H1 (cell line): ENCODE measurements around the gene ADCY5. TPM values are rescaled to one million over a fixed set of nuclear protein-coding genes. Genes with fewer than 3 reads are reported as not detected.

Experiments used
- CHD2 ChIP-seq: IDR thresholded peaks from 2 replicates; pipeline ENCODE4 v1.6.1; 2012; ENCODE audit warnings: low read length, improper control_type of control experiment
- HDAC6 ChIP-seq: IDR thresholded peaks from one replicate; pipeline ENCODE4 v1.7.1; 2012; ENCODE audit warnings: low read depth, mild to moderate bottlenecking, inconsistent platforms, low read length, moderate library complexity
- TAF1 ChIP-seq: IDR thresholded peaks from 2 replicates; pipeline ENCODE4 v1.6.1; 2011; ENCODE audit warnings: mild to moderate bottlenecking, low read depth, low read length
- TBP ChIP-seq: IDR thresholded peaks from 2 replicates; pipeline ENCODE4 v1.6.1; 2011; ENCODE audit warnings: low read depth, low read length, improper control_type of control experiment
- TEAD4 ChIP-seq: IDR thresholded peaks from 2 replicates; pipeline ENCODE4 v1.6.1; 2012; ENCODE audit warnings: low read depth, low read length, inconsistent platforms, mixed read lengths
- polyA plus RNA-seq, 7 experiments: library from polyadenylated mRNA; depleted of rRNA in 3 of 7; stranded (reverse) in 5 of 7; unstranded in 2 of 7; fragments of >200 nt in 5 of 7; fragments of 200-250 nt in 2 of 7; gene quantifications; 1 replicate in 5 of 7; 2 replicates in 1 of 7; 4 replicates in 1 of 7; pipeline versions ENCODE4 v1.2.1 to v1.2.3, GENCODE V29; 2011 to 2013; ENCODE audit warnings: missing spikeins in 2 of 7, mixed read lengths in 2 of 7
- total RNA-seq: library from RNA; stranded (reverse); fragmentation: NEBNext Ultra II Directional; extraction: Animal tissue kit (Norgen Biotek cat#: 25700); gene quantifications from 2 replicates; pipeline ENCODE4 v1.2.1, GENCODE V29; 2021

The ADCY5 gene
- total and polyA plus RNA-seq, 2 of the 8 experiments (the other 6 are each of a cell fraction or from before 2014, with no cell fraction given): 18.9 to 40.8 TPM

- TF ChIP-seq TAF1: no peak
- no peak for TF ChIP-seq TBP
- no peak for TF ChIP-seq CHD2
- TF ChIP-seq TEAD4: no peak
- no peak for TF ChIP-seq HDAC6
These were observed 150.0 kb downstream of the ADCY5 start (continued) for GRCh38 chr3:123298903-123299302.
